ENCODE results near the gene TANC1. TPM values are rescaled to one million over a fixed set of nuclear protein-coding genes. Genes with fewer than 3 reads are reported as not detected.
A peak's percentile ranks its signal among the peaks of the same experiment; 100 is the strongest.

The TANC1 gene
- total RNA-seq, 1 donor from 2014 or later: 56.9 TPM

DNA sequence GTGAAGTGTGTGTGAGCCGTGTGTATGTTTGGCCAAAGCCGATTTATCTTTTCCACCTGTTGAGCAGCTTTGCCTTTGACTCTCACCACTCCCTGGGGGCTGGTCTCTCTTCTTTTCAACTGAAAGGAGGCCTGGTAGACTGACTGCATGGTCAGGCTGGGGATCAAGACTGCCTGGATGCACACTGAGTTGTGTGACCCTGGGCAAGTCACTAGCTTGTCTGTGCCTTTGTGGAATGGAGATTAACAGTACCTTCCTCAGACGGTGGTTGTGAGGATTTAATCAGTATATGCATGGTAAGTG lies 85.5 kb downstream of the TANC1 start:
- H3K27ac Mint-ChIP-seq: peak overlapping the region; percentile 87
- no peaks in the 10 kb centered on the region for H3K9me3 Mint-ChIP-seq
- no peaks in the 10 kb centered on the region for H3K27me3 Mint-ChIP-seq
- peaks cover 8% of the 10 kb centered on the region for H3K36me3 Mint-ChIP-seq
- TF ChIP-seq, protein P1, sequence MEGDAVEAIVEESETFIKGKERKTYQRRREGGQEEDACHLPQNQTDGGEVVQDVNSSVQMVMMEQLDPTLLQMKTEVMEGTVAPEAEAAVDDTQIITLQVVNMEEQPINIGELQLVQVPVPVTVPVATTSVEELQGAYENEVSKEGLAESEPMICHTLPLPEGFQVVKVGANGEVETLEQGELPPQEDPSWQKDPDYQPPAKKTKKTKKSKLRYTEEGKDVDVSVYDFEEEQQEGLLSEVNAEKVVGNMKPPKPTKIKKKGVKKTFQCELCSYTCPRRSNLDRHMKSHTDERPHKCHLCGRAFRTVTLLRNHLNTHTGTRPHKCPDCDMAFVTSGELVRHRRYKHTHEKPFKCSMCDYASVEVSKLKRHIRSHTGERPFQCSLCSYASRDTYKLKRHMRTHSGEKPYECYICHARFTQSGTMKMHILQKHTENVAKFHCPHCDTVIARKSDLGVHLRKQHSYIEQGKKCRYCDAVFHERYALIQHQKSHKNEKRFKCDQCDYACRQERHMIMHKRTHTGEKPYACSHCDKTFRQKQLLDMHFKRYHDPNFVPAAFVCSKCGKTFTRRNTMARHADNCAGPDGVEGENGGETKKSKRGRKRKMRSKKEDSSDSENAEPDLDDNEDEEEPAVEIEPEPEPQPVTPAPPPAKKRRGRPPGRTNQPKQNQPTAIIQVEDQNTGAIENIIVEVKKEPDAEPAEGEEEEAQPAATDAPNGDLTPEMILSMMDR (conservative IDR thresholded peaks at IDR 0.05): no peak
- DNase-seq (ENCODE audit: extremely low spot score, unreplicated experiment): no peak
- H3K4me1 Mint-ChIP-seq (ENCODE audit: unreplicated experiment): peaks cover 51% of the 10 kb centered on the region
- H3K4me3 Mint-ChIP-seq: no peak overlapping the region

DNA sequence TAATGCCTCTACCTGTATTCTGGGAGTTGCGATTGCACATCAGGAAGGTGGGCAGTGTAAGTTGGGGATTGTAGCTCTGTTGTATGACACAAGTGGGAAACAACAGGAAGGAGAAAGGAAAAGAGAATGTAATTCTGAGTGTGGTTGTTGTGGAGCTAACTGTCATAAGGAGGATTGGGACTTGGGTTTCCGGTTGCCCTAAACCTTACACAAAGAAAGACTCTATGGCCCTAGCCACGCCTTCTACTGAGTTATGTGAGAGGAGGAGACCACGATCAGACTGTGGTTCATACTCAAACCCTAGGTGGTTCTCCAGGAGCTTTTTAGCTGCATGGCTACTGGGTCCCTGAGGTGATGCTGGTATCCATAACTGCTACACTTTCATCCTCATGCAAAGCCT lies 86.5 kb downstream of the TANC1 start:
- peaks cover 7% of the 10 kb centered on the region for H3K36me3 Mint-ChIP-seq
- peaks cover 51% of the 10 kb centered on the region for H3K4me1 Mint-ChIP-seq (ENCODE audit: unreplicated experiment)
- peak overlapping the region; percentile 87 for H3K27ac Mint-ChIP-seq
- H3K27me3 Mint-ChIP-seq: no peaks in the 10 kb centered on the region
- TF ChIP-seq, protein P1 (conservative IDR thresholded peaks at IDR 0.05): no peak
- no peaks in the 10 kb centered on the region for H3K9me3 Mint-ChIP-seq
- no peak overlapping the region for H3K4me3 Mint-ChIP-seq
- no peak for DNase-seq (ENCODE audit: extremely low spot score, unreplicated experiment)

DNA sequence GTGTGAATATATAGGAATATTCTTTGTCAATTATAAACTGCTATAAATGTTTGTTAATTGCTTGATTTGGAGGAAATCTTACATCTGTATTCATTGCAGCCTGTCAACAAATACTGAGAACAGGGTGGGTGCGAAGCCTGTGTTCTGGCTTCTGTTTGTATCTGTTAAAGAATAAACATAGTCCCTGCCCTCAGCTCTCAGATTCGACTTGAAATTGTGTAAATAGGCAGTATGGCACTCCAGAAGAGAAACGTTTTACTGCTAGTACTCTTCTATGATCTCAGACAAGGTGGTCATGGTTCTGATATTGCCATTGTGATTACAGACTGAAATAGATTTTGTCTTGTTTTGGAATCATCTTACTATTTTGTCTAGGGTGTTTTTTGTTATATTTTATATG lies 92.1 kb downstream of the TANC1 start:
- TF ChIP-seq, protein P1 (conservative IDR thresholded peaks at IDR 0.05): no peak
- peak overlapping the region; percentile 75 for H3K27ac Mint-ChIP-seq
- H3K4me1 Mint-ChIP-seq (ENCODE audit: unreplicated experiment): peaks cover 48% of the 10 kb centered on the region
- H3K36me3 Mint-ChIP-seq: peaks cover 9% of the 10 kb centered on the region
- H3K9me3 Mint-ChIP-seq: no peaks in the 10 kb centered on the region
- no peaks in the 10 kb centered on the region for H3K27me3 Mint-ChIP-seq
- no peak for DNase-seq (ENCODE audit: extremely low spot score, unreplicated experiment)
- no peak overlapping the region for H3K4me3 Mint-ChIP-seq

DNA sequence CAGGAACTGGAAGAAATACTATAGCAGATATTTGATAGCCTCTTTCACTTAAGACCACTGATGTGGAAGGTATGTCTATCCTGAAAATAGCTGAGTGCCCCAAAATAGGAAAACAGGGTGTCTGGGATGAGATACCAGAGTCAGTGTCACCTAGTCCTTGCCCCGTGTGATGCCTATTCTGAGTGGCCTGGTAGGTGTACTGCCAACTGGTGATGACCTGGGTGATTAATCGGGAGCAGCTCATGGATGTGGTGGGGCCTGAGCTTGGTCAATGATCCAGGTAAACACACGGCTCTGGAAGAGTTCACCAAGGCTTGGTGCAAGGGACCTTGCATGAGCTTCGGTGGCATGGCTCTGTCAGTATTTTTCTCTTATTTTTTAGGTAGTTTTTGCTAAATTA lies 95.2 kb downstream of the TANC1 start:
- peak overlapping the region; percentile 87 for H3K27ac Mint-ChIP-seq
- peaks cover 14% of the 10 kb centered on the region for H3K36me3 Mint-ChIP-seq
- TF ChIP-seq, protein P1 (conservative IDR thresholded peaks at IDR 0.05): no peak
- peaks cover 42% of the 10 kb centered on the region for H3K4me1 Mint-ChIP-seq (ENCODE audit: unreplicated experiment)
- H3K4me3 Mint-ChIP-seq: no peak overlapping the region
- no peaks in the 10 kb centered on the region for H3K9me3 Mint-ChIP-seq
- DNase-seq (ENCODE audit: extremely low spot score, unreplicated experiment): no peak
- H3K27me3 Mint-ChIP-seq: no peaks in the 10 kb centered on the region

DNA sequence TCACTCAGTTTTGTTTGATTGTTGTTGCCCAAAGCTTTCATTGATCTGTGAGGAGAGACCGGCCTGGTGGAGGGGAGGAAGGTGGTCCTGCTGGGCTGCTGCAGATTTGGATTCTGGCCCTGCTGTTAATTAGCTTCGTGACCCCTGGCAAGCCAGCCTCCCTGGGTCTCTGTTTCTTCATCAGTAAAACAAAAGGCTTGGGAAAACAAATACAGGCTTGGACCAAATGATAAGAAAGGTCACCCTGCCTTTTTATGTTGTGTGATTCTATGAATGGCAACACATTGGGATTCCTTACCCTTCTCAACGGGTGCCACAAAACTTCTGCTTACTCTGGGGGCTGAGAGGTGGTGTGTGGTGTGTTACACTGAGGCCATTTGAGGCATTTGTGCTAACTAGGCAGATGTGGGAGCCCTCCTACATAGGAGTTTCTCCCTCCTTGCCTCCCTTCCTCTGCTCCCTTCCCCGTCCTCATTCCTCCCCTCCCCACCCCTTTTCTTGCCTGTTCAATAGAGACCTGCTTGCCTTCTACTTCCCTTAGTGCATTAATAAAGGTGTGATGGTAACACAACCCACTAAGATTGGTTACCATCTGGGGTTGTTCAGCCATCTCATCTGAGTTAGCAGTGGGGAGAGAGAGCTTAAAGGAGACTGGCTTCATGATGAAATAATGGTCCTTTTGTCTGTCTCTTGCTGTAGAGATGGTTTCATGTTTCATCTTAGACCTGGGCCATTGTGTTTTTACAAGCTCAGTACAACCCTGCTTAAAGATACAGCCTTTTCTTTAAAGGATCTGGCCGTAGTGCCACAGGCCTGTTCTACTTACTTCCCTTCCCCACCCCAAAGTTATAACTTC lies 96.2 kb downstream of the TANC1 start:
- Mint-ChIP-seq H3K27ac (peak overlapping the region; percentile 87), H3K9me3 (no peaks in the 10 kb centered on the region), H3K27me3 (no peaks in the 10 kb centered on the region), H3K4me3 (peak overlapping the region; percentile 70), H3K36me3 (peaks cover 13% of the 10 kb centered on the region), H3K4me1 (ENCODE audit: unreplicated experiment) (peaks cover 42% of the 10 kb centered on the region)
- no peak for DNase-seq (ENCODE audit: extremely low spot score, unreplicated experiment)
- TF ChIP-seq, protein P1 (conservative IDR thresholded peaks at IDR 0.05): no peak
